Neutrophil (primary cell): ENCODE results near the gene CCDC39.

ENCODE experiments used
- H3K27ac ChIP-seq: fragments of 200-600 bp; sonication (generic); 2 replicates; pipeline ENCODE4 v1.5.1; 2016; ENCODE audit warnings: mild to moderate bottlenecking, moderate library complexity
- H3K27me3 ChIP-seq: fragments of 200-600 bp; sonication (generic); 2 replicates; pipeline ENCODE4 v1.6.0; 2016; ENCODE audit warnings: mild to moderate bottlenecking
- H3K36me3 ChIP-seq: fragments of 200-600 bp; sonication (generic); 2 replicates; pipeline ENCODE4 v1.5.1; 2017
- H3K4me1 ChIP-seq, 2 experiments: fragments of 200-600 bp in 1 of 2; sonication (generic) in 1 of 2; 1 replicate in 1 of 2; 2 replicates in 1 of 2; pipeline versions ENCODE4 v1.5.1 to v1.6.1; 2013 to 2016; ENCODE audit warnings: low read depth in 1 of 2, low read length in 1 of 2, mild to moderate bottlenecking in 1 of 2, moderate library complexity in 1 of 2; ENCODE audit not compliant: control insufficient read depth in 1 of 2, insufficient read depth in 1 of 2
- H3K4me3 ChIP-seq, 2 experiments: fragments of 200-600 bp in 1 of 2; sonication (generic) in 1 of 2; 1 replicate in 1 of 2; 2 replicates in 1 of 2; pipeline ENCODE4 v1.5.1; 2013 to 2016; ENCODE audit warnings: low read depth in 1 of 2, low read length in 1 of 2, mild to moderate bottlenecking in 1 of 2, moderate library complexity in 1 of 2
- H3K9me3 ChIP-seq: fragments of 200-600 bp; sonication (generic); 2 replicates; pipeline ENCODE4 v1.5.1; 2016
- CTCF ChIP-seq: fragments of 200-600 bp; sonication (generic); IDR thresholded peaks from 2 replicates; pipeline ENCODE4 v1.5.1; 2016; ENCODE audit warnings: antibody characterized with exemption

The CCDC39 gene

GRCh38 chr3:180570238-180570637 is 109.1 kb downstream of the CCDC39 start:
- Histone ChIP-seq H3K36me3 (no peaks in the 10 kb centered on the region), H3K4me1 (no peaks in the 10 kb centered on the region), H3K27ac (no peak overlapping the region), H3K27me3 (no peaks in the 10 kb centered on the region), H3K9me3 (no peaks in the 10 kb centered on the region), H3K4me3 (no peak overlapping the region)
- no peak for TF ChIP-seq CTCF

DNA sequence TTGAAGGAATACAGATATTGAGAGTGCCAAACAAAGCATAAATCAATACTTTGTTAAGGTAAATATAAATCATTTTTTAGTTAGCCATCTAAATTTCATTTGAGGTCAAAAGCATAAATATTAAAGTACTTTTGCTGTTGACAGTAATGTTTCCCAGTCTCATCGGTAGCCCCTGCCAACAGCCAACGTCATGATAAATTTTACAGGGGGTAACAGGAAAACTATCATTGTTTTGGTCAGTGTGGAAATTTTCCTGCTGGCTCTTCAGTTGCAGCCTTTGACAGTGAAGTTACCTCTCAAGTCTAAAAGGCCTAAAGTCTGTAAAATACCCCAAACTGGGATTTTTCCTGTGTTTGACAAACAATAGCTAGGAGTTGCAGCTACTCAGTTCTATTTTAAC is 114.6 kb downstream of the CCDC39 start:
- Histone ChIP-seq H3K27ac (no peak overlapping the region), H3K9me3 (no peaks in the 10 kb centered on the region), H3K27me3 (no peaks in the 10 kb centered on the region), H3K4me3 (no peak overlapping the region), H3K36me3 (no peaks in the 10 kb centered on the region), H3K4me1 (no peaks in the 10 kb centered on the region)
- TF ChIP-seq CTCF, result no peak
